HepG2 (cell line): ENCODE data around the gene CACNA1C.

Experiments
- POLR2AphosphoS5 ChIP-seq: IDR thresholded peaks from 2 replicates; pipeline ENCODE4 v1.6.1; 2012; ENCODE audit warnings: low read depth, low read length
- RBAK ChIP-seq: sonication (generic); formaldehyde crosslinking; IDR thresholded peaks from 2 replicates; pipeline ENCODE4 v1.5.1; 2020; ENCODE audit warnings: mild to moderate bottlenecking, missing genetic modification reagents
- ZNF12 ChIP-seq: sonication (generic); formaldehyde crosslinking; IDR thresholded peaks from 2 replicates; pipeline ENCODE4 v1.5.0; 2020; ENCODE audit warnings: missing genetic modification reagents
- TF ChIP-seq, protein P1 (sequence below): sonication (generic); formaldehyde crosslinking; IDR thresholded peaks from 2 replicates; pipeline ENCODE4 v1.4.0; 2020; ENCODE audit warnings: mild to moderate bottlenecking, missing genetic modification reagents, borderline replicate concordance

DNA sequence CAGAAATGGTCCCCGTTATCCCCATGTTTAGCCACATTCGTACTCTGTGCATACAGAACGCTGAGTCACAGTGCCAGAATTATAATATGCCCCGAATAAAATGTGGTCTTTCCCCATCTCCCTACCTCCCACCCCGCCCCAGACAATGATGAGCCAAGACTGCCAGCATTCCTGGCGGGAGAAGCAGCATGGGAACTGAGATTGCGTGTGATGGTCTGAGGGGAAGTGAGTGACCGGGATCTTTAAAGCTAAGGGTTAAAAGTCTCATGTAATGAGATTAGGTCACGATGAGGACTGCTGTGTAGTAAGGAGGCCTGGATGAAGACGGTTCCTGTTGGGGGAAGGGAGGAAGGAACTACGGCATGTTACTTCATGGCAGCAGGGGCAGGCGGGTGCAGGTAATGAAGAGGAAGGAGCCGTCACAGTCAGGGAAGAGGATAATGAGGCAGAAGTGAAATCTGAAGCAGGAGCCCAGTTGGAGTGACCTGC lies 498.7 kb downstream of the CACNA1C start:
- TF ChIP-seq RBAK (CRISPR knock-in tag), result no peak
- TF ChIP-seq POLR2AphosphoS5, result no peak
- no peak for TF ChIP-seq ZNF12 (CRISPR knock-in tag)
- TF ChIP-seq, protein P1, sequence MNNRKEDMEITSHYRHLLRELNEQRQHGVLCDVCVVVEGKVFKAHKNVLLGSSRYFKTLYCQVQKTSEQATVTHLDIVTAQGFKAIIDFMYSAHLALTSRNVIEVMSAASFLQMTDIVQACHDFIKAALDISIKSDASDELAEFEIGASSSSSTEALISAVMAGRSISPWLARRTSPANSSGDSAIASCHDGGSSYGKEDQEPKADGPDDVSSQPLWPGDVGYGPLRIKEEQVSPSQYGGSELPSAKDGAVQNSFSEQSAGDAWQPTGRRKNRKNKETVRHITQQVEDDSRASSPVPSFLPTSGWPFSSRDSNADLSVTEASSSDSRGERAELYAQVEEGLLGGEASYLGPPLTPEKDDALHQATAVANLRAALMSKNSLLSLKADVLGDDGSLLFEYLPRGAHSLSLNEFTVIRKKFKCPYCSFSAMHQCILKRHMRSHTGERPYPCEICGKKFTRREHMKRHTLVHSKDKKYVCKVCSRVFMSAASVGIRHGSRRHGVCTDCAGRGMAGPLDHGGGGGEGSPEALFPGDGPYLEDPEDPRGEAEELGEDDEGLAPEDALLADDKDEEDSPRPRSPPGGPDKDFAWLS (CRISPR knock-in tag), result no peak
